Upper lobe of left lung (tissue), 6 donors: ENCODE data around the gene GPR108. TPM values are rescaled to one million over a fixed set of nuclear protein-coding genes. Genes with fewer than 3 reads are reported as not detected.

Source experiments
- ATAC-seq, 2 donors: fragments of 200-7000 bp; cut with Tn5 transposase; one replicate each; pipeline ENCODE4 v1.9.1; 2022; ENCODE audit warnings: mild to moderate bottlenecking in 2 of 2, moderate library complexity in 2 of 2; ENCODE audit not compliant: low FRiP score in 2 of 2
- DNase-seq, 2 donors: peaks; one replicate each; pipeline ENCODE4 v3.0.0-alpha.2; 2019 to 2020
- H3K27ac ChIP-seq, 4 donors: fragments of 200-600 bp; sonication (generic); one replicate each; pipeline ENCODE4 v1.5.1; 2016 to 2019
- H3K27me3 ChIP-seq, 4 donors: fragments of 200-600 bp; sonication (generic); one replicate each; pipeline ENCODE4 v1.5.1; 2017 to 2019
- H3K36me3 ChIP-seq, 4 donors: fragments of 200-600 bp; sonication (generic); one replicate each; pipeline ENCODE4 v1.5.1; 2016 to 2019
- H3K4me1 ChIP-seq, 4 donors: fragments of 200-600 bp; sonication (generic); one replicate each; pipeline ENCODE4 v1.5.1; 2018 to 2019
- H3K4me3 ChIP-seq, 4 donors: fragments of 200-600 bp; sonication (generic); one replicate each; pipeline ENCODE4 v1.5.1; 2017 to 2019; ENCODE audit warnings: mild to moderate bottlenecking in 2 of 4, moderate library complexity in 1 of 4
- H3K9me3 ChIP-seq, 4 donors: fragments of 200-600 bp; sonication (generic); one replicate each; pipeline ENCODE4 v1.5.1; 2018 to 2019
- EP300 ChIP-seq, 4 donors: sonication (generic); formaldehyde crosslinking; IDR thresholded peaks; one replicate each; pipeline ENCODE4 v1.5.1; 2017; ENCODE audit warnings: antibody characterized with exemption in 4 of 4, control low read depth in 2 of 4
- POLR2A ChIP-seq, 4 donors: fragments of 450-650 bp; IDR thresholded peaks; one replicate each; pipeline ENCODE4 v1.5.1; 2016 to 2017; ENCODE audit warnings: antibody characterized with exemption in 4 of 4, mild to moderate bottlenecking in 2 of 4
- POLR2AphosphoS5 ChIP-seq, 2 donors: sonication (generic); formaldehyde crosslinking; IDR thresholded peaks; one replicate each; pipeline ENCODE4 v1.5.1; 2017; ENCODE audit warnings: antibody characterized with exemption in 2 of 2
- WGBS, 2 donors: methylation state at CpG; one replicate each; pipeline ENCODE4 v1.1.5; 2017 to 2018; 5-methylcytosine and 5-hydroxymethylcytosine counted together
- total RNA-seq, 6 donors: library from RNA; depleted of rRNA in 4 of 6; stranded (reverse); fragments of >200 nt in 4 of 6; gene quantifications; one replicate each; pipeline versions ENCODE4 v1.1.0 to v1.2.1, GENCODE V29; 2016 to 2021
- TF ChIP-seq, protein P1 (sequence below), 6 experiments: fragments of 450-650 bp in 4 of 6; fragments of 200-600 bp in 2 of 6; sonication (generic) in 2 of 6; IDR thresholded peaks; one replicate each; pipeline ENCODE4 v1.5.1; 2016 to 2019; ENCODE audit warnings: antibody characterized with exemption in 6 of 6
- donor health status: DM: no; HTN: no; CAD: no; lungs with moderate emphysema.
- donor health status: DM: no; HTN: yes; CAD: no; lungs with severe emphysema.

Gene GPR108
- total RNA-seq, 6 donors from 2014 or later, result 51.6 to 105 (median 69.0) TPM

DNA sequence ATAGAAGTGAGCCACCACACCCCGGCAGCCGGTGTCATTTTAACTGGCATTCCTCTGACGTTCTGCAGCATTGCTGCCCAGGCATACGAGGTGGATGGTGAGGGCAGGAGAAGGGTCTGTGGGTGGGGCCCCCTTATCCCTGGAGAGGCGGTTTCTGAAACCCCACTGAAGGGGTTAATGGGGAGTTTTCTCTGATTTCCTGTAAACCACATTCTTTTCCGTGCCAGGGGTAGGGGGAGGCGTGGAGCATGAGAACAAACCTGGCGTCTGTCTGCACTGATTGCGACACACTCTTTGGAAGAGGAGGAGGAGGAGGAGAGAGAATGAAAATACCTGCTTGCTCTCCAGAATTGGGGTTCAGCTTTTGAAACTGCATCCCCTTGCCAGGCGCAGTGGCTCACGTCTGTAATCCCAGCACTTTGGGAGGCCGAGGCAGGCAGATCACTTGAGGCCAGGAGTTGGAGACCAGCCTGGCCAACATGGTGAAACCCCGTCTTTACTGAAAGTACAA lies 14.2 kb downstream of the GPR108 start:
- peak in 1 of 2 donors; percentile 36 for ATAC-seq

DNA sequence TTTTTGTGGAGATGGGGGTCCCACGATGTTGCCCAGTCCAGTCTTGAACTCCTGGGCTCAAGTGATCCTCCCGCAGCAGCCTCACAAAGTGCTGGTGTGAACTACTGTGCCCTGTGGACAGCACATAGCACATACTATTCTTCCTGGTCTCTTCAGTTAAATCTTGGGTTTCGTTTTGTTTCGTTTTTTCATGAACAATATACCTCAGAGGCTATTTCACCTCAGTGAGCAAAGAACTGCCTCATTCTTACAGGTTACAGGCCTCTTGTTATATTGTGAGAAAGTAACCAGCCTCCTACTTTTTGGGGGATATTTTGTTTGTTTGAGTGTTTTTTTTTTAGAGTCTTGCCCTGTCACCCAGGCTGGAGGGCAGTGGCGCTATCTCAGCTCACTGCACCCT lies 15.6 kb downstream of the GPR108 start:
- H3K4me1 ChIP-seq, result peaks cover 22 to 40% (median 34%) of the 10 kb centered on the region in 4 donors
- DNase-seq (no peak), ATAC-seq (no peak)
- peak overlapping the region; percentile 63 to 81 (median 74) for H3K27ac ChIP-seq
- no peaks in the 10 kb centered on the region for H3K27me3 ChIP-seq
- 53 to 61% methylated on average over 5 of the region's 5 CpGs for WGBS, 2 donors
- peaks cover 0 to 16% (median 0%) of the 10 kb centered on the region in 4 donors for H3K36me3 ChIP-seq
- H3K4me3 ChIP-seq, result no peak overlapping the region
- H3K9me3 ChIP-seq, result no peaks in the 10 kb centered on the region
- no peak for TF ChIP-seq POLR2A (IDR thresholded peaks at IDR 0.05)
- TF ChIP-seq, protein P1, sequence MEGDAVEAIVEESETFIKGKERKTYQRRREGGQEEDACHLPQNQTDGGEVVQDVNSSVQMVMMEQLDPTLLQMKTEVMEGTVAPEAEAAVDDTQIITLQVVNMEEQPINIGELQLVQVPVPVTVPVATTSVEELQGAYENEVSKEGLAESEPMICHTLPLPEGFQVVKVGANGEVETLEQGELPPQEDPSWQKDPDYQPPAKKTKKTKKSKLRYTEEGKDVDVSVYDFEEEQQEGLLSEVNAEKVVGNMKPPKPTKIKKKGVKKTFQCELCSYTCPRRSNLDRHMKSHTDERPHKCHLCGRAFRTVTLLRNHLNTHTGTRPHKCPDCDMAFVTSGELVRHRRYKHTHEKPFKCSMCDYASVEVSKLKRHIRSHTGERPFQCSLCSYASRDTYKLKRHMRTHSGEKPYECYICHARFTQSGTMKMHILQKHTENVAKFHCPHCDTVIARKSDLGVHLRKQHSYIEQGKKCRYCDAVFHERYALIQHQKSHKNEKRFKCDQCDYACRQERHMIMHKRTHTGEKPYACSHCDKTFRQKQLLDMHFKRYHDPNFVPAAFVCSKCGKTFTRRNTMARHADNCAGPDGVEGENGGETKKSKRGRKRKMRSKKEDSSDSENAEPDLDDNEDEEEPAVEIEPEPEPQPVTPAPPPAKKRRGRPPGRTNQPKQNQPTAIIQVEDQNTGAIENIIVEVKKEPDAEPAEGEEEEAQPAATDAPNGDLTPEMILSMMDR (IDR thresholded peaks at IDR 0.05), result no peak
- no peak for TF ChIP-seq POLR2AphosphoS5 (IDR thresholded peaks at IDR 0.05)
- TF ChIP-seq EP300 (IDR thresholded peaks at IDR 0.05), result no peak

More for the DNA sequence above, 14.2 kb downstream of the GPR108 start:
- peaks cover 0 to 3% (median 0%) of the 10 kb centered on the region in 4 donors for H3K36me3 ChIP-seq
- H3K4me1 ChIP-seq, result peaks cover 22 to 43% (median 36%) of the 10 kb centered on the region in 4 donors
- H3K27ac ChIP-seq, result peak overlapping the region; percentile 17 to 81 (median 66)
- H3K27me3 ChIP-seq, result no peaks in the 10 kb centered on the region
- H3K4me3 ChIP-seq, result peak overlapping the region in 1 of 4 donors; percentile 15
- 13 to 26% methylated on average over 9 to 13 of the region's 13 CpGs for WGBS, 2 donors
- H3K9me3 ChIP-seq, result no peaks in the 10 kb centered on the region
- peak in 1 of 2 donors; percentile 71 for DNase-seq
- TF ChIP-seq, protein P1 (IDR thresholded peaks at IDR 0.05), result no peak
- peak in 2 of 4 donors; percentile 56 to 58 for TF ChIP-seq EP300 (IDR thresholded peaks at IDR 0.05)
- peak in 1 of 2 donors; percentile 42 for TF ChIP-seq POLR2AphosphoS5 (IDR thresholded peaks at IDR 0.05)
- TF ChIP-seq POLR2A (IDR thresholded peaks at IDR 0.05), result no peak

DNA sequence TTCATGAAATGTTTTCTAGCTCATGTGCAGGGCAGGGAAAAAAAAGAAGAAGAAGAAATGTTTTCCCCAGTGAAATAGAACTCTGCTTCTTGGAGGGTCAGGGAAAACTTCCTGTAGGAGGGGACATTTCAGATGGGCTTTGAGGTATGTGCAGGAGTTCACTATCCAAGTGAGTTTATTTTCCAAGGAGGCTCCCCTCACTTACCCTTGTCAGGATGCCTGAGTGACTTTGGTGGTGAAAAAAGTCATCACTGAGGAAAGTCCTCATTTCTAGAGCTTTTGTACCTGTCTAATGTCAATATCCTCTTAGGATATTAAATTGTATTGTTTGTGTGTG lies 16.3 kb downstream of the GPR108 start:
- no peak overlapping the region for H3K4me3 ChIP-seq
- no peak for DNase-seq
- no peaks in the 10 kb centered on the region for H3K27me3 ChIP-seq
- no peak for ATAC-seq
- no peaks in the 10 kb centered on the region for H3K9me3 ChIP-seq
- H3K27ac ChIP-seq, result peak overlapping the region; percentile 63 to 81 (median 74)
- peaks cover 0 to 16% (median 0%) of the 10 kb centered on the region in 4 donors for H3K36me3 ChIP-seq
- H3K4me1 ChIP-seq, result peaks cover 22 to 40% (median 34%) of the 10 kb centered on the region in 4 donors
- TF ChIP-seq EP300 (IDR thresholded peaks at IDR 0.05) (no peak), POLR2AphosphoS5 (IDR thresholded peaks at IDR 0.05) (no peak), POLR2A (IDR thresholded peaks at IDR 0.05) (no peak)
- TF ChIP-seq, protein P1 (IDR thresholded peaks at IDR 0.05), result no peak

DNA sequence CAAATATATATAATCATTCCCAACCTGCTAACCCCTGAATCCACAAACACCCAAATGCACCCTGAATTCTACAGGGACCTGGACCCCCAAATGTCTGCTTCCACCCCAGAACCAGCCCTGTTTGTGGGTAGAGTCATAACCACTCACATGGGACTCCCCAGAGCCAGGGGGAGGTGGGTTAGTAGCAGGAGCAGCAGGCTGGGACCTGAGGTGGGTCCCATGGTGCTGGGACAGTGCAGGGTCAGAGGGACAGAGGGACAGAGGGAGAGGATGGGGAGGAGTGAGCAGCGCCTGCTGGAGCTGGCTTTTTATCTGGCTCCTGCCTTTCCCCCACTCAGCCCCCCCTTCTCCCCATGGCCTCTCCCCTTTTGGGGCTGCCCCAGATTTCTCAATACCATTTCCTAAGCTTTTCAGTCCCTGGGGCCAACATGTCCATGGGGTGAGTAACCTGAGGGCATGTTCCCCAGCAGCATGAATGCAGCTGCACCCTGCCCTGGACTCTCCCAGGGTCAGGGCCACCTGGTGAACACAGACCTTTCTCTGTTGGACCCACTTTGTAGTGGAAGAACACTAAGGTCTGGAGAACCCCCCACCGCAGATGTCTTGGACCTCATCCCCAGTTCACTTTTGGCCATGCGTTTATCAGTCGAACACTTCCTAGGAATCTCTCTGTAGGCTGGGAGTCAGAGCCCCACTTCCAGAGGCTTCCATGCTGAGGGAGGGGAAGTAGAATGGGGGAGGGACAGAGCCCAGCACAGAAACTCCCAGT lies 16.8 kb downstream of the GPR108 start, which contains the start of gene C3:
C3 (minus strand) TSS at position 282 of the 769 bp plus-strand sequence; CDS start at position 221, 61 bp downstream.
- no peaks in the 10 kb centered on the region for H3K27me3 ChIP-seq
- WGBS, 2 donors, result 60 to 64% methylated on average over 3 to 4 of the region's 4 CpGs
- peak; percentile 82 to 84 for ATAC-seq
- H3K4me3 ChIP-seq, result peak within 1 kb of the TSS in 3 of 4 donors; percentile 32 to 48 (median 45)
- TF ChIP-seq, protein P1 (IDR thresholded peaks at IDR 0.05), result no peak
- TF ChIP-seq POLR2AphosphoS5 (IDR thresholded peaks at IDR 0.05), result peak; percentile 76 to 77
- TF ChIP-seq POLR2A (IDR thresholded peaks at IDR 0.05), result peak in 3 of 4 donors; percentile 36 to 71 (median 65)
- TF ChIP-seq EP300 (IDR thresholded peaks at IDR 0.05), result peak in 2 of 4 donors; percentile 62 to 64
- H3K4me1 ChIP-seq, result peaks cover 22 to 40% (median 34%) of the 10 kb centered on the region in 4 donors
- no peaks in the 10 kb centered on the region for H3K9me3 ChIP-seq
- peak in 1 of 2 donors; percentile 86 for DNase-seq
- H3K36me3 ChIP-seq, result peaks cover 0 to 16% (median 0%) of the 10 kb centered on the region in 4 donors
- H3K27ac ChIP-seq, result peak within 1 kb of the TSS; percentile 63 to 81 (median 74)
